GM12801 (cell line): ENCODE data around the gene MT4.

ENCODE experiments used
- TF ChIP-seq, protein P1 (sequence below): IDR thresholded peaks from one replicate; pipeline ENCODE4 v1.5.1; 2011; ENCODE audit warnings: control low read depth; ENCODE audit not compliant: insufficient read length; ENCODE audit errors: extremely low read depth

The MT4 gene

DNA sequence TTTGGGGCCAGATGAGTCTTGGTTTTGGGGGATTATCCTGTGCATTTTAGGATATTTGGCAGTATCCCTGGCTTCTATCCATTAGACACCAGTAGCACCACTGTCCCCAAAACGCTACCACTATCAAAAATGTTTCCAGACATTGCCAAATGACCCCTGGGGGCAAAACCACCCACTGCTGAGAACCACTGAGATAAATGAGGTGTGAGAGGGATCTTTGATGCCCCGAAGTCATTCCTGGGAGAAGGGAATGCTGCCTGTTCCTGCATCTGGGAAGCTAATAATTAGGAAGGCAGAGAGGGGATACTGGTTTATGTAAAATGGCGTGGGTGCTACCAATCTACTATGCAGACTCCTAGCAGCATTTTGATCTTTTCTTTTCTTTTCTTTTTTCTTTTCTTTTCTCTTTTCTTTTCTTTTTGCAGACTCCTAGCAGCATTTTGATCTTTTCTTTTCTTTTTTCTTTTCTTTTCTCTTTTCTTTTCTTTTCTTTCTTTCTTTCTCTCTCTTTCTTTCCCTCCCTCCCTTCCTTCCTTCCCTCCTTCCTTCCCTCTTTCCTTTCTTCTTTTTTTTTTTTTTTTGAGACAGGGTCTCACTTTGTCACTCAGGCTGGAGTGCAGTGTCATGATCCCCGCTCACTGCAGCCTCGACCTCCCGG lies 15.6 kb downstream of the MT4 start:
- TF ChIP-seq, protein P1, sequence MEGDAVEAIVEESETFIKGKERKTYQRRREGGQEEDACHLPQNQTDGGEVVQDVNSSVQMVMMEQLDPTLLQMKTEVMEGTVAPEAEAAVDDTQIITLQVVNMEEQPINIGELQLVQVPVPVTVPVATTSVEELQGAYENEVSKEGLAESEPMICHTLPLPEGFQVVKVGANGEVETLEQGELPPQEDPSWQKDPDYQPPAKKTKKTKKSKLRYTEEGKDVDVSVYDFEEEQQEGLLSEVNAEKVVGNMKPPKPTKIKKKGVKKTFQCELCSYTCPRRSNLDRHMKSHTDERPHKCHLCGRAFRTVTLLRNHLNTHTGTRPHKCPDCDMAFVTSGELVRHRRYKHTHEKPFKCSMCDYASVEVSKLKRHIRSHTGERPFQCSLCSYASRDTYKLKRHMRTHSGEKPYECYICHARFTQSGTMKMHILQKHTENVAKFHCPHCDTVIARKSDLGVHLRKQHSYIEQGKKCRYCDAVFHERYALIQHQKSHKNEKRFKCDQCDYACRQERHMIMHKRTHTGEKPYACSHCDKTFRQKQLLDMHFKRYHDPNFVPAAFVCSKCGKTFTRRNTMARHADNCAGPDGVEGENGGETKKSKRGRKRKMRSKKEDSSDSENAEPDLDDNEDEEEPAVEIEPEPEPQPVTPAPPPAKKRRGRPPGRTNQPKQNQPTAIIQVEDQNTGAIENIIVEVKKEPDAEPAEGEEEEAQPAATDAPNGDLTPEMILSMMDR, result no peak

DNA sequence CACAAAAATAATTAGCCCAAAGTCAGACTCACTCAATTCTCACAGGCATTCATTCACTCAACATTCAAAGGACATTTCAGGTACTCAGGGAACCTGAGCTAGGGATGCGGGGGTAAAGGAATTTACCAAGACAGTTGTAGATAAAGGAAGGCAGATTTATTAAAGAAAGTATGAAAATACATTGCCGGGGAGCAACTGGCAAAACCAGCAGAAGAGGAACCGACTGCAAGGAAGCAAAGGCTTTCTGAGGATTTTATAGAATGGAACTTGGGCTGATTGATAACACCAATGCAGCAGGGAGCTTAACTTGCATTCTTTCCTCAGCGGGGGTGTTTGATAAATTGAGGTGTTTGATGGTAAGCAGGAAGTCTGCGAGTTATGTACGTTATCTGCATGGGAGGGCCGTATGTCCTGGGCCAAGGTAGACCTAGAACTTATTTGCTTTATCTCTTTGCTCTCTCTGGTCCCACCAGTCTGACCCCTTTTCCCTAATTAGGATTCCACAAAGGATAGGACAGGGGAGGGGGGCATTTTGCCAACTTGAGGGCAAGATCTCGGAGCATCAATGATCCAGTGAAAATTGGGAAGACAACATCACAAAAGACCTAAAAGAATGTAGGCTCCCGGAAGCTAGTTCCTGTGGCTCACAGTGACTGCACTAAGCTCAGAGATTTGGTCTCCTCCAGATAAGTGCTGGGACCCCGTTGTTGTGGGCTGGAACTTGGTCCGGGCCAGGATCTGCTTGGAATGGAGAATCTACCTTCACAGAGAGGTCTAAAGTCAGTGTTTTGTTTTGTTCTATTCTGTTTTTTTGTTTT lies 18.7 kb downstream of the MT4 start:
- TF ChIP-seq, protein P1, result no peak

DNA sequence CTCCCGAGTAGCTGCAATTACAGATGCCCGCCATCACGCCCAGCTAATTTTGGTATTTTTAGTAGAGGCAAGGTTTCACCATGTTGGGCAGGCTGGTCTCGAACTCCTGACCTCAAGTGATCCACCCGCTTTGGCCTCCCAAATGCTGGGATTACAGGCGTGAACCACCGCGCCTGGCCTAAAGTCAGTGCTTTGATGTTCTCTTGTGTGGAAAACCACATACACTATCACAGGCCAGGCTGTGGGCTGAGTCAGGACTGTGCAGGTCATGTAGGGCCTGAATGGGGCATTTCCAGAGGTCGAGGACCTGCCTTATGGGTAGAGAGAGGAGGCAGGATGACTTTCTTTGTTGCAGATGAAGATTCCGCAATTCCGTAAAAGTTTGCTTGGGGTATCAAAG lies 19.4 kb downstream of the MT4 start:
- TF ChIP-seq, protein P1, result no peak

DNA sequence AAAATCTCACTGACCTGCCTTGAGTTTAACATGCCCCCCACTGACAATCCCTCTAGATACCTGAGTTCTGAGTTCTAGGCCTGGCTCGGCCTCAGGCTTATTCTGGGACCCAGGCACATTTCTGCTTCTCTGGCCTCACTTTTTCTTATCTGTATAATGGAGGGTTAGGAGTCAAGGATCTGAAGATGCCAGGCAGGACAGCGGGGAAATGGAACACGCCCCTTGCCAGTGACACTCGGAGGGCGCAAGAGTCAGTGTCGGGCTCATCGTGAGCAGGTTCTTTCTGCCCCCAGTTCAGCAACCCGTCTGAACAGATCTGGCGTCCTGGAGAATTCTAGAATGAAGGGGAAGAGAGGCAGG lies 23.9 kb downstream of the MT4 start:
- TF ChIP-seq, protein P1, result no peak

DNA sequence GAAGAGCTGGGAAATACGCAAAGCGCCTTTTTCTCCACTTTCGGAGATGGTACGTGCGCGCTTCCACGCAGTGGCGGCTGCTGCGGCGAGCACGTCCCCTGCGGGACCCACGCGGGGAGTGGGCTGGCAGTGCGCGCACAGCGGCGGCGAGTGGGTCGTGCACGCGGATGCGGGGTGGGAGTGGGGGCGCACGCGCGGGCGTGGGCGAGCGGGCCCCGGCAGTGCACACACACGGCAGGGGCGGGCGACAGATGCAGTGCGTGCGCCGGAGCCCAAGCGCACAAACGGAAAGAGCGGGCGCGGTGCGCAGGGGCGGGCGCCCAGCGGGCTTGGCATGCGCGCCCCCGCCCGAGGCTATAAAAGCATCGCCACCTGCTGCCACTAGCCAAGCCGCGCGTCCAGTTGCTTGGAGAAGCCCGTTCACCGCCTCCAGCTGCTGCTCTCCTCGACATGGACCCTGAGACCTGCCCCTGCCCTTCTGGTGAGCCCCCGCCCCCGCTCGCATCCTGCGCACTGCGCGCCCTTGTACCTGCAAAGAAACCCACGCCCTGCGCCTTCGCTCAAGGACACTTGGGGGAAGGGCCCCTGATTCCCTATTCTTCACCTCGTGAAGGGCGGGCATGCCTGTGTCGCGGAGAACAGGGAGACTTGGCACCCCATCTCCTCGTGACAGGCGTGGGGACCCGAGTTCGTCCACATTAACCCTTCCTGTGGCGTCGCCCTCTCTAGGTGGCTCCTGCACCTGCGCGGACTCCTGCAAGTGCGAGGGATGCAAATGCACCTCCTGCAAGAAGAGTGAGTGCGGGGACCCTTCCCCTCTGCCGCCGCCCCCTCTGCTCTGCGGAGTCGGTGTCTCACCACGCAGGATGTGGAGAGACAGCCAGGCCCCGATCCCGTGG lies 24.5 kb downstream of the MT4 start, which contains the start of gene MT3:
TSS of gene MT3 (plus strand) at position 388 of the 899 bp plus-strand sequence. CDS start at position 451, 63 bp downstream.
- TF ChIP-seq, protein P1, result no peak

DNA sequence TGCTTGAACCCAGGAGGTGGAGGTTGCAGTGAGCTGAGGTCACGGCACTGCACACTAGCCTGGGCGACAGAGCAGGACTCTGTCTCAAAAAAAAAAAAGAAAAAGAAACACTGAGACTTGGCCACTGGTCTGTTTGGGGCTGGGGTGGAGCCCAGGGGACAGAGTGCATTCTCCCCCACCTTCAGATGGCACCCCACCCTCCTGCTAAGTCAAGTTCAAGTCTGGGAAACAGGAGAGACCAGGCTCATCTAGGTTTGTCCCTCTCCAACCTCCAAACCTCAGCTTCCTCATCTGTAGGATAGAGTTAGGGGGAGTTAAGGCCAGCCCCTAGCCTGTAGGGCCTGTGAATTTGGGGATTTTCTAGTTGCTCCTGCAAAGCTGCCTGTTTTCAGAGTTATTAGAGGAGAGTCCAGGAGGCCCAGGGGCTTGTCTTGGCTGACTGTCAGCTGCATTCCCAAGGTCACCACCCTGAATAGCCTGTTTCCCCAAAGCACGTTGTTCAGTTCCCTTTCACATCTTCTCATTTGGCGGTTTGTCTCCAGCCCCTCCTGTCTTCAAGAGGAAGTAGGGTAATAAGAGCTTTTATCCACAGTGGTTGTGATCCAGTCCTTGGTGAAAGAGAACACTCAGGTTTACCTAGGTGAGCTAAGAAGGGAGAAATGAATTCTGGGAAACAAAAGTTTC lies 26.6 kb downstream of the MT4 start:
- TF ChIP-seq, protein P1, result no peak
